RPMI7951 (cell line): ENCODE data around the gene NDUFA13. TPM values are rescaled to one million over a fixed set of nuclear protein-coding genes. Genes with fewer than 3 reads are reported as not detected.

Source experiments
- DNase-seq: peaks from one replicate; pipeline ENCODE4 v3.0.0-alpha.2; 2012; ENCODE audit warnings: low read depth
- total RNA-seq: library from RNA; depleted of rRNA; stranded (reverse); fragments of >200 nt; shearing (Covaris generic); gene quantifications from 2 replicates; pipeline ENCODE4 v1.2.3, GENCODE V29; 2014

Gene NDUFA13
- total RNA-seq, 1 experiment from 2014 or later: 300 TPM

DNA sequence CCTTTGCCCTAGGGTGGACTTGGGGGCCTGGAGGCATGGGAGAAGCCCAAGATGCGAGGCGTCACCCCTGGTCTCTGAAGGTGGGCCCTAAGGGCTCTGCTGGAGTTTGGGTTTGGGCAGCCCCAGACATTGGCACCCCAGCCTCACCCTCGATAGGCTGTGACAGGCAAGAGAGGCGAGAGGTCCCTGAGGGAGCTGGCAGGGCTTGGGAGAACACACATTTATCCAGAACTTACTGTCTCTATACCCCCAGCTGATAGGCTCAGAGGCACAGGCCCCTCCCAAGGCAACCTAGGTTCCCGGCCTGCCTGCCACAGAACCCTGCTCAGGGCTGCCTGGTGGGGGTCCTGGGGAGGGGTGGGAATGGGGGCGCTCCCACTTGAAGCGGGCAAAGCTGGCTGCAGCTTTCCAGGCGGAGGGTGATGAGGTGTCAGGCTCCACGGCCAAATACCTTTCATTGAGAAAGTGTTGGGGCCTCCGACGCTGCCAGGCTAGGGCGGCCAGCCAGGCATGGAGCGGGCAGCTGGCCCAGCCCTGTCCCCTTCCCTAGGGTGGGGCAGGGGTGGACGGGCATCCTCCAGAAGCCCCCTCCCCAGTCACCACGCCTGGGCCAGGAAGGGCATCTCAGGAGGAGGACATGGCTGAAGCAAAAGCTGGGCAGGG, 31.8 kb downstream of the NDUFA13 start:
- DNase-seq: no peak

DNA sequence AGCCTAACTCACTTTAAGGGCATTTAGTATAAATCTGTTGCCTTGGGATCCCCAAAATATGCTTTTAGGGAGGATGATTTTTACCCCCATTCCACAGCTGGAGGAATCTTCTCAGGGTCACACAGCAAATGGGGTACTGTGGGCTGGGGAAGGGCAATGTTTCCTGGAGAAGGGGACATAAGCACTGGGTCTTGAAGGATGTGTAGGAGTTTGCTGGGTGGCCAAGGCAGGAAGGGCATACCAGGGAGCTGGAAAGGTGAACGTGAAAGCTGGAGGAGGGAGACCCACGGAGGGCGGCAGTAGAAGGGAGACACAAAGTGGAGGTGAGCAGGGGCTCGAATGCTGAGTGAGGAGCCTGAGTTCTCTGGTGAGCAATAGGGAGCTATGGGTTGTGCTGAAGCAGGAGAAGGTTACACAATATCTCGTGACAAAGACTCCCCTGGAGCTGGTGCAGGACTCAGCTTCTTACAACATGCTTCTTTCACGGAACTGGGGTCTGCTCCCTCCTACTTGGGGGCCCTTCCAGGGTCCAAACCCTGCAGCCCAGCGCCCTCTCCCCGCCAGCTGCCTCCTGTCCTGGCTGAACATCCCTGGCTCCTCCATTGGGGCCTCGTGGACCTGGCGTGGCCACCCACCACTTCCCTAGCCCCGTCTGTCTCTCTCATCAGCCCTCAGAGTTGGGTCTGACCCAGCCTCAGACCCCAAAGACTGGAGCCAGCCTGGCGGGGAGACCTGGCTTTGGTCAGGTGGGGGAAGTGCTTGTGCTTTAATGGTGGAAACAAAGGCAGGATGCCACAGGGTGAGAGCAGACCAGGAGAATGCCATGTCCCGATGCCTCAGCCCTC, 33.1 kb downstream of the NDUFA13 start:
- no peak for DNase-seq

DNA sequence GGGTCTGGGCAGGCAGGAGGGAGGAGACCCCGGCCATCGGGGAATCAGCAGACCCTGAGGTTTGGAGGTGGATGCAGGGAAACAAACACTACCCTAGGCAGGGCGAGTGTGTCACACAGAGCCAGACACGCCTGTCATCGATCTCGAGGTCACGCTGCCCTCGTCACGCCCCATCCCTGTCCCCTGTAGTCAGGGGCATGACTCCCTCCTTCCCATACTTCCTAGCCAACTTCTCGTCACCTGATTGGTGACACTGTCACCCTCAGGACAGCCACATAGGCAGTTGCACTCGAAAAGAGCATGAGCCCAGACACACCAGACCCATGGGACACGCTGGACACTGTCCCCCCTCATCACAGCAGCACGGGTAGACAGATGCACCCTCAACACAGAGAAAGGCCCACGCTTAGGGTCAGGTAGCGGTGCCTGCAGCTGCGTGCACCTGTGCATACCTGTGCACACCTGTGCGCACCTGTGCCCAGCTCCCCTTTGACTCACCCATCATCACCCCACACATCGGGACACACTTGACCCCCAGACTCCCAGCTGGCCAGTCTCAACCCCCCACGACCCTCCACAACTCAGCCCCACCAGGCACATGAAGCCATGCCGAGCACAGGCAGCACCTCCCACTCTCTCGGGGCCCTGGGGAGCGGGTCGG, 33.9 kb downstream of the NDUFA13 start:
- DNase-seq: no peak

DNA sequence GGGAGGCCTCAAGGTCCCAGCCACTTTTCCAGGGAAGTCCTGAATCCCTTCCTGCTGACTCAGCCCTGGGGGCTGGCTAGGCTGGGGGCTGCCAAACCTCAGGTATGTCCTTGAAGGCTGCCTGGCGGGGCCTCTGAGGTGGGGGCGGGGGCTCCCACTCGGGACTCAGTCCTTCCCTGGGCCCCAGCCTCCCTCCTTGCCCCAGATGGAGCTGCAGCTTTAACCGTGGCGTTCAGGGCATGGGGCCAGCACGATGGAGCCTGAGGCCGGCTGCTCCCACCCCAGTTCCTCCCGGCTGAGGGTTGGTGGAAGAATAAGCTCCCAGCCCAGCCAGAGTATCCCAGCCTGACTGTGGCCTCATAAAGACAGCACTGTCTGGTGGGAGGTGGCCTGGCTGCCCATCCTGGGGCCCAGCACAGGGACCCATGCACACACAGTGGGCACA, 34.5 kb downstream of the NDUFA13 start:
- DNase-seq: peak; percentile 54

DNA sequence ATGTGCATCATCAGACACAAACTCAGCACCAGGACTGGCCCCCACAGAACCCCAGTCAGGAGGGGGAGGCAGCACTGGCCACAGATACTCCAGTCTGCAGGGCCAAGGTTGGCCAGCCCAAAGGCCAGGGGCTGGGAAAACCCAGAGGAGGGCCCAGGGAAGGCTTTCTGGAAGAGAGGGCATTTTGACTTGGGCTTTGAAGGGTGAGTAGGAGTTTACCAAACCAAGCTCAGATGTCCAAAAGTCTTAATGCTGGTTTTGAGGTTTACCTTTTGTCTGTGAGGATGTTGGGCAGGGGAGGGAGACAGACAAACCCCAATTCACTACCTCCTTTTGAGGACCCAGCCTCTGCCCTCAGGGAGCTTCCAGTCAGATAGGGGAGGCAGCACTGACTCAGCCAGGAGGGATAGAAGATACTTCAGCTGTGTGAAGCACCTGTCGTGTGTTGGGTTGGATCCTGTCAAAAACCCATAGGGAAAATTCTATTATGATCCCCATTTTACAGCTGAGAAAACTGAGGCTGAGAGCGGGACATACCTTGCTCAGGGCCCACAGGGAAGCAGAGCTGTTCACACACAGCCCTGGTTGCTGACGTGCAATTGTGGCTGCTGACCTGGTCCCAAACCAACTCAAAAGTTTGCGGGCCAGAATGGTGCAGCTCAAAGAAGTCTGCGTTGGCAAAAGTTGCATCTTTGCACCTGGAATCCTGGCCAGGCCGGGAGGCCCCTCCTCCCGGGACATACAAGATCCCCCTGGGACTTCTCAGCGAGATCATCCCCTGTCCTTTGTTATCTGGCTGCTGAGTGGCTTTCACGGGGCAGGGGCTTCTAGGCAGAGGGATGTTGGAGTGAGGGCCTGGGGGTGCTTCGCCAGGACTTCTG, 35.2 kb downstream of the NDUFA13 start:
- DNase-seq: no peak

DNA sequence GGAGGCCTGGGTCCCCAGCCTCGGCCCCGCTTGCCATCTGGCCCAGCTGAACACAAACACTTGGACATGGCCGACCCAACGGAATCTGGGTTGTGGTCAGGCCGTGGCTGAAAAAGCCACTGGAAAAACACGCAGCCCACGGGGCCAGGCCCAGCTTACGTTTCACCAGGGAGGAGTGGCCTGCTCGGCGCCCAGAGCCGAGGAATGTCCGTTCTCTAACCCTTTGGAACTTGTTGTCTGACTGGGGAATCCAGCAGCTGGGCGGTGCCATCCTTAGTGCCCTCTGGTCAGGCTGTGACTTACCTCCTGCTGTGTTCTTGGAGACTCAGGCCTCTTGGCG, 35.8 kb downstream of the NDUFA13 start:
- DNase-seq: no peak

DNA sequence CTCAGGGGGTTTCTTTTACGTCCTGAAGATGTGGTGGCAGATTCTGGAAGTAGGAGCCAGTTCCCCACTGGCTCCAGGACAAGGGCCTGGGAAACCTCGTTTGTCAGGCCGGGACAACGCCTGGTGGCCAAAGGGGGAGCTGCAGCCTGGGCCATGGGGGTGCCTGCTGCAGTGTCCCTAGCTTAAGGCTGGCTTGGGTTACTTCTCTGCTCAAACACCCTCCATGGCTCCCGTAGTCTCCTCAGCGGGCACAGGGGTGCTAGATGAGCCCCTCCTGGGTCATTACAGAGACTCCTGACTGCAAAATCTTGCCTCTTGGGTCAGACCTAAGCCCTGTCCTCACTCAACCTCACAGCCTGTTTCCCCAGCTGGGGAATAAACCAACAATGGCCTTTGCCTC, 36.8 kb downstream of the NDUFA13 start:
- no peak for DNase-seq

DNA sequence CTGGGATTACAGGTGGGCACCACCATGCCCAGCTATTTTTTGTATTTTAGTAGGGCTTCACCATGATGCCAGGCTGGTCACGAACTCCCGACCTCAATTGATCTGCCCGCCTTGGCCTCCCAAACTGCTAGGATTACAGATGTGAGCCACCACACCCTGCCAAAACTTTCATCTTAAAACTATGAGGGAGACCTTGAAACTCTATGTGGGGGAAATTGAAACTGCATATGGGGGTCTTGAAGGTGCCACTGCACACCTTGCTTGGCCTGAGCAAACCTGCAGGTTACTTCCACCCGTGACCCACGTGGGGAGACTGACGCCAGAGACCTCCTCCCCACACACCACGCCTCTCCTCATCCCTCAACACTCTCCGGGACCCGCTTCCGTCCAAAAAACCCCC, 37.6 kb downstream of the NDUFA13 start:
- DNase-seq: no peak

DNA sequence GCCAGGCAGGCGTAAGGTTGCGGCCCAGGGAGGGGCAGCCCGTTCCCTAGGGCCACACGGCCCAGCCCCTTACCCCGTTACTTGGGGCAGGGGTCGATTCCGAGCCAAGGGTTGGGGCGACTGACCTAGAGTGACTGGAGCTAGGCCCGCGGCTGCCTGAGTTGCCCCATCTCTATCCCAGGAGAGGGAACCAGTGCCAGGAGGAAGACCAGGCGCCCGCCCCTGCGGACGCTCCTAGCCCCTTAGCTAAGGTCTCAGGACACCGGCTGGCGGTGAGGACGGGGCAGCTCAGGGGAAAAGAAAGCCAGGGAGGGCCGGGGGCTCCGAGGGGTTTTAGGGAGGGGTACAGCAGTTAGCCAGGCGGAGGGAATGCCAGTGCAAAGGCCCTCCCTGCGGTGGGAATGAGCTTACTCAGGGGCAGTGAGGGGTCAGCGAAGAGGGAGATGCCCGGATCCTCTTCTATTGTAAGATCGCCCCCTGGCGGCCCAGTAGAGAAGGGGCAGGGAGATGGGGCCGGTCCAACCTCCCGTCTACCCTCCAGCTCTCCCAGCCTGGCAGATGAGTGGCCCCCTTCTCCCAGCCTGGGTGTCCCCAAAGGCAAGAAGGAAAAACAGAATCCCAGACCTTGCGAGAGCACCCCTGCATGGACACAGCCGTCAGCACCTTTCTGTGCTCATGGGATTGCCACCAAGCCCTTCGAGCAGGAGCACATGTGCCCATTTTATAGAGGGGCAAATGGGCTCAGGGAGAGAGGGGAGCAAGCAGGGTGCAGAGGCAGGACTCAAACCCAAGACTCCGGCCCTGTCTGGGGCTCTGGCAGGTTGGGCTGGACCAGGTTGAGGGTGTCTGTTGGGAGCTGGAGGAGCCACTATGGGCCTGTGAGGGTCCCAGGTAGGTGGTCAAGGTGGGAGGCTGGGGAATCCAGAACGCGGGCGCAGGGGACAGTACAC, 38.3 kb downstream of the NDUFA13 start:
- DNase-seq: no peak

DNA sequence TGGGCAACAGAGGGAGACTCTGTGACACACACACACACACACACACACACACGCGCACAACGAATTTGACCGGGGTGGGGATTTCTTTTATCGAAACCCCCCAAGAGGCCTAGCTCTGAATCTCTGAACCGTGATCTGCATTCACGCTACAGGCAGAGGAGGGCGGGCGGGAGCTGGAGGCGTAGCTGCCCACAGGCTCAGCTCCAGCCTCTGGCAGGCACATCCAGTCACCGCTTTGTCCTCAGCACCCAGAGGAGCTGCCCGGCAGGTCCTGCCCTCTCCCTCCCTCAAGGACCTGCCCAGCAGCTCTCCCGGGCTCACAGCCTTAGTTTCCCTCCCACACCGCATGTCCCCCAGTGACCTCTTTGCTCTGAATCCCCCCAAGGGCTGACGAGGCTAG, 42.0 kb downstream of the NDUFA13 start:
- DNase-seq: no peak

DNA sequence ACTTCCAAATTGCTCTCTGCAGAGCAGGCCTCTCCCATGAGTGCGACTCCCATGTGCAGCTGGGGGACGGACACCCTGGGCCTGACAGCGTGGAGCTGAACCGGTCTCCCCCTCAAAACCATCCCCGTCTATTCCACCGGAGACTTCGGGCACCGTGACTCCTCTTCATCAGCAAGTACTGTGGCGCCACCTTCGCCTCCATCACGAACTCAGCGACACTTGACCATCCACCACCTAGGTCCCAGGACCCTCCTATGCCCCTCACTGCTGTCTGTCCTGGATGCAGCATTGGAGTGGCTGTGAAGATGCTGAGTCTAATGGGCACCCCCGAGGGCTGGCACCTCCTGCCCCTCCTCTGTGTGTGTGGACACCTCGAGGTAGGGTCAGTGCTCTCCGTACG, 42.6 kb downstream of the NDUFA13 start:
- DNase-seq: no peak

DNA sequence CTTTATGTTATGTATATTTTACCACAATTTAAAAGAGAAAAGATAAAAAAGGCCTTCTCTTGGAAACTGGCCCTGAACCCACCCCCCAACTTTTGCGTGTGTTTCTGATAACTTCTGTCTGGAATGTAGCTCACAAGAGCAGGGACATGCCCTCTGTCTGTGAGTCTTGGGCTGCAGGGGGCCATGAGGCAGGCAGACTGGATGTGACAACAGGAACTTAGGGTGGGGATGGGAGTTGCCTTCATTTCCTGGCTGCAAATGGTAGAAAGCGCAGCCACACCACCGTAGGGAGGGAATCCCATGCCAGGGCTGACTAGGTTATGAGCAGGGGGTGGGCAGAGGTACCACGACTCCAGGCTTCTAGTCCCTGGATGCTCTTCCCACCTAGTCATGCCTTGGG, 43.9 kb downstream of the NDUFA13 start:
- DNase-seq: no peak

DNA sequence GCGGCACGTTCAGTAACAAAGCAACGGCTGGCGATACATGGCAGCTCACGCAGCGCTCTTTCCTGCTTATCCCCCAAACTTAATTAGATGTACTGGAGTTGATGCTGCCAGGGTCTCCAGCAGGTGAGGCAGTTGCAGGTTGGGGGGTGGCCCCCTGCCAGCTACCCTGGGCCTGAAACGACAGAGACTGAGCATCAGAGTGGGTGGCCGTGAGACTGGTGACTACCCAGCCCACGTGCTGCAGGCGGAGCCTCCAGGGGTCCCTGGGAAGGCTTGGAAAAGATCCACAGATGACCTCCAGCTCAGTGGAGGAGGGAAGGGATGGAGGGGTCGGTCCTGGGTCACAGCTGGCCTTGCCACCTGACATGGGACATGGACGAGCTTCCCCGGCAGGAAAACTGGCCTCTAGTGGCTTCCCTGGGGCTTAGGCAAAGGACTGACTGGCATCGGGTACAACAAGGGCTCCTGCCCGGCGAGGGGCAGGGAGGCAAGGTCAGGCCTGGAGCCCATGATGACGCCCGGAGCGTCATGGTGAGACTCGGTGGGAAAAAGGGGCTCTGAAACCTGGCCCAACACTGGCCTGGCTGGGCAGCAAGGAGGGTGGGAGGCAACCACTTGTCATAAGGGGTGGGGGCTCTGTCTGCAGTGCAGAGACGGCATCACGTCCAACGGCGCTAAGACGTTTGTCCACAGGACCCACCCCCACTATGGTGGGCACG, 46.1 kb downstream of the NDUFA13 start:
- no peak for DNase-seq

DNA sequence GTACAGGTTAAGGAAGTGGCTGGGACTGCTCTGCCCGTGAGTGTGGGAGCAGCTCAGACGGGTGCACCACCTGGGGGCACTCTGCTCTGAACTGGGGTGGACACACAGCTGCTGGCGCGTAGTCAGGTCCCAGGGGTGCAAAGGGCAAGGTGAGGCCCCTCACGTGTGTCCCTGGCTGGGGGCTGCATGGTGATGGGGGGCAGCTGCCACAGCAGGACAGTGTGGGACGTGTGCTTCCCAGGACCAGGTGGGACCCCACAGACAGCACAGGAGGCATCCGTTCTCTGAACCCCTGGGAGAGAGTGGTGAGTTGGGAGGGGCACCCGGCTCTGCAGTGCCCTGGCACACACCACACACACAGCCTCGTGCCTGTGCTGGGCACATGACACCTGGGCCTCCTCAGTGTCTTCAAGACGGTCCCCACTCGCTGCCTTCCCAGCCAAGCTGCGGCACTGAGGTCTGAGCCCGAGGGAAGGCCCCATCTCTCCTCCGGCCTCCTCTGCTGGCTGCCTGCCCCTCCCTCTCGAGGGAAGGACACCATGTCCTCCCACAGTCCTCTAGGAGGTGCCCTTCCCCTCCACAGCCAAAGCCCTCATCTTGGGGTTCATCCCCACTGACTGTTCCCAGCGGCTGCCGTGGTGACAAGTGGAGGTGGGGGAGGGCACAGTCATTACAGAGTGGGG, 46.8 kb downstream of the NDUFA13 start:
- DNase-seq: no peak

DNA sequence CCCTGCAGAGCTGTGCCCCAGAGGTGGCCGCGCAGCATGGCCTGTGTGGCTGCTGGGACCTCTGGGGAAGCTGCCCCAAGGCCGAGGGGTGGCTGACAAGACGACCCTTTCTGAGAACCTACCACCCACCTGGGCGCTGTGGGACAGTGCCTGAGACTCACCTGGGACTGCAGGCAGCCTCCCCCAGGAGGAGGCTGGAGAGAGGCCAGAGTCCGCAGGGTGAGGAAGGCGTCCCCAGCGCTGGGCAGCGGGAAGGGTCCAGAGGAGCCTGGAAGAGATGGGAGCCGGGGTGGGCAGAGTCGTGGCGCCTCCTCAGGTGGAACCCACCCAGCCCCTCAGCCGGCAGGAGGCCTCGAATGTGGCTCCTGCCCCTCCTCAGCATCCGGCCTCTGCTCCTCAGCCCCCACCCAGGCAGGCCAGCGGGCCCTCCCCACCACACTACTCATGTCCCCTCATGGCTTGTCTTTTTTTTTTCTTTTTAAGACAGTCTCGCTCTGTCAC, 47.4 kb downstream of the NDUFA13 start:
- DNase-seq: no peak

DNA sequence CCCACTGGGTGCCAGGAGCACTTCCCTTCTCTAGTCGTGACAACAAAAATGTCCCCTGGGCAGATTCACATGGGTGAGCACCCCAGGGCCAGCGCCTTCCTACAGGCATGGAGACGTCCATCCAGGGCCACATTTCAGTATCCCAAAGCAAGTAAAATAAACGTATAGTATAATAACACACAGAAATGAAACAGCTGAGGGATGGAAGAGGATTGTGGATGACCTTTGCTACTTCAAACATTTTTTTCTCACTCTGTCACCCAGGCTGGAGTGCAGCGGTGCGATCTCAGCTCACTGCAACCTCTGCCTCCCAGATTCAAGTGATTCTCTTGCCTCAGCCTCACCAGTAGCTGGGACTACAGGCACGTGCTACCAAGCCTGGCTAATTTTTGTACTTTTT, 50.3 kb downstream of the NDUFA13 start:
- no peak for DNase-seq

DNA sequence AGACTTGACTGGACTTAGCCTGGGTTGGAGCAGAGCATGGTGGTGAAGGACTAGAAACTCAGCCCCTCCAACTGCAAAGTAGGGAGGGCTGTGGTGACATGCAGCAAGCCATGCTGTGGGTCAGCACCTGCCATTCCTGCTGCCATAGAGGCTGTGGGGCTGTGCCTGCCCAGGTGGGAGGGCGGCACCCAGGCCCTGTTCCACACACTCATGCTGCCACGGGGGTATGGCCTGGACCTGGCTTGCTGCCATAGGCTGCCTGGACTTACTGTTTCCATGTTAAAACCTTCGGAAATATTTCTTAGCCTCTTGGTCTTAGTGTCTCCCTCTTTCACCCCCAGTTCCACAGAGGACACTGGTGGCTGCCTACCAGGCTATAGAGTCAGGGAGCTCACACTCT, 51.4 kb downstream of the NDUFA13 start:
- DNase-seq: no peak

DNA sequence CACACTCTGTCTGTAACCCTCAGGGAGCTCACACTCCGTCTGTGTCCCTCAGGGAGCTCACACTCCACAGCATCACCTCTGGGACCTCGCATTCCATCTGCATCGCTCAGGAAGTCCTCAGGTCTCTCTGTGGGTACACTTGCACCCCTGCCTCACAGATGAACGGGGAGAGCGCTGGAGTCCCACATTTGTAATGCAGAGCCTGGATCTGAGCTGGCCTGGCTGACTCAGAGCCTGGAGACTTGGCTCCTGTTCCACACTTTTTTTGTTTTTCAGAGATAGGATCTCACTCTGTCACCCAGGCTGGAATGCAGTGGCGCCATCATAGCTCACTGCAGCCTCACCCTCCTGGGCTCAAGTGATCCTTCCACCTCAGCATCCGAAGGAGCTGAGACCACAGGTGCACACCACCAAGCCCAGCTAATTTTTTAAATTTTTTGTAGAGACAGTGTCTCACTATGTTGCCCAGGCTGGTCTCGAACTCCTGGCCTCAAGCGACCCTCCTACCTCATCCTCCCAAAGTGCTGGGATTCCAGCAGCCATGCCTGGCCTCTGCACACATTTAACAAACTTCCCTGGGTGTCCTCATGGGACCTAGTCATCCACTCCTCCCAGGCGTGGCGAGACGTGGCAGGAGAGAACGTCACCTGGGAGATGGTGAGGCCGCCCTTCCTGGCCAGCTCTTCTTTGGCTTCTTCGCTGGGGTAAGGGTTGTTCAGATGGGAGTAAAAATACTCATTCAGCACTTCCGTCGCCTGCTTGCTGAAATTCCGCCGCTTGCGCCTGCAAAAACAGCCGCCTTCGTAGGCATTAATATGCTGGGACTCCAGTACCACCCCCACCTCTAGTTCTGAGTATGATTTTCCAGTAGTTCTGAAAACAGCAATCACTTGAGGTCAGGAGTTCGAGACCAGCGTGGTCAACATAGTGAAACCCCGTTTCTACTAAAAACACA, 53.1 kb downstream of the NDUFA13 start:
- DNase-seq: peak; percentile 47
